ENCODE measurements around the gene EGFL8.

DNA sequence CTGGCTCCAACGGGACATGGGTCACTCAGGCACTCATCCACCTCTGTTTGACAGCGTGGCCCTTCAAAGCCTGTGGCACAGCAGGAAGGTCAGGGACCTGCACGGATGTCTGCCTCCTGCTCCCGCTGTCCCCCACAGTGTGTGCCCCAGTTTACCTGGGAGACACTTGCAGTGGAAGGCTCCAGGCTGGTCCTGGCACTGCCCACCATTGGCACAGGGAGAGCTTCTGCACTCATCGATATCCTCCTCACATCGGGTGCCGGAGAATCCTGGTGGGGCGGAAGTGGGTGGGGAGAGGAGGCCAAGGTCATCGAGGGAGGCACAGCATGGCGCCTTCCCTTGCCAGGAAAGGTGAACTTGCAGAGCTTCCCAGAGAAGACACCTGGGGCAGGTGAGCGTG, 52.6 kb downstream of the EGFL8 start:
- TF ChIP-seq, protein P1, sequence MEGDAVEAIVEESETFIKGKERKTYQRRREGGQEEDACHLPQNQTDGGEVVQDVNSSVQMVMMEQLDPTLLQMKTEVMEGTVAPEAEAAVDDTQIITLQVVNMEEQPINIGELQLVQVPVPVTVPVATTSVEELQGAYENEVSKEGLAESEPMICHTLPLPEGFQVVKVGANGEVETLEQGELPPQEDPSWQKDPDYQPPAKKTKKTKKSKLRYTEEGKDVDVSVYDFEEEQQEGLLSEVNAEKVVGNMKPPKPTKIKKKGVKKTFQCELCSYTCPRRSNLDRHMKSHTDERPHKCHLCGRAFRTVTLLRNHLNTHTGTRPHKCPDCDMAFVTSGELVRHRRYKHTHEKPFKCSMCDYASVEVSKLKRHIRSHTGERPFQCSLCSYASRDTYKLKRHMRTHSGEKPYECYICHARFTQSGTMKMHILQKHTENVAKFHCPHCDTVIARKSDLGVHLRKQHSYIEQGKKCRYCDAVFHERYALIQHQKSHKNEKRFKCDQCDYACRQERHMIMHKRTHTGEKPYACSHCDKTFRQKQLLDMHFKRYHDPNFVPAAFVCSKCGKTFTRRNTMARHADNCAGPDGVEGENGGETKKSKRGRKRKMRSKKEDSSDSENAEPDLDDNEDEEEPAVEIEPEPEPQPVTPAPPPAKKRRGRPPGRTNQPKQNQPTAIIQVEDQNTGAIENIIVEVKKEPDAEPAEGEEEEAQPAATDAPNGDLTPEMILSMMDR (IDR thresholded peaks at IDR 0.05; ENCODE audit: low read depth, low read length): no peak
- no peak for TF ChIP-seq POLR2A (IDR thresholded peaks at IDR 0.05; ENCODE audit: extremely low read depth, insufficient read length)
- TF ChIP-seq, protein P2, sequence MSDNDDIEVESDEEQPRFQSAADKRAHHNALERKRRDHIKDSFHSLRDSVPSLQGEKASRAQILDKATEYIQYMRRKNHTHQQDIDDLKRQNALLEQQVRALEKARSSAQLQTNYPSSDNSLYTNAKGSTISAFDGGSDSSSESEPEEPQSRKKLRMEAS (IDR thresholded peaks at IDR 0.05; ENCODE audit: low read depth, low read length): no peak

Data from NB4 (cell line).